Subcutaneous adipose tissue (tissue), 4 donors: ENCODE data around the gene OLFM1. TPM values are rescaled to one million over a fixed set of nuclear protein-coding genes. Genes with fewer than 3 reads are reported as not detected.

Source experiments
- total RNA-seq, 4 donors: library from RNA; depleted of rRNA; stranded (reverse); fragments of >200 nt; gene quantifications; one replicate each; pipeline ENCODE4 v1.1.0, GENCODE V29; 2016
- TF ChIP-seq, protein P1 (sequence below): fragments of 450-650 bp; IDR thresholded peaks from one replicate; pipeline ENCODE4 v1.5.1; 2016; ENCODE audit warnings: low read depth, mild to moderate bottlenecking, control low read depth, antibody characterized with exemption, moderate library complexity

OLFM1 gene
- total RNA-seq, 4 donors from 2014 or later = 10.9 to 25.6 (median 22.8) TPM

DNA sequence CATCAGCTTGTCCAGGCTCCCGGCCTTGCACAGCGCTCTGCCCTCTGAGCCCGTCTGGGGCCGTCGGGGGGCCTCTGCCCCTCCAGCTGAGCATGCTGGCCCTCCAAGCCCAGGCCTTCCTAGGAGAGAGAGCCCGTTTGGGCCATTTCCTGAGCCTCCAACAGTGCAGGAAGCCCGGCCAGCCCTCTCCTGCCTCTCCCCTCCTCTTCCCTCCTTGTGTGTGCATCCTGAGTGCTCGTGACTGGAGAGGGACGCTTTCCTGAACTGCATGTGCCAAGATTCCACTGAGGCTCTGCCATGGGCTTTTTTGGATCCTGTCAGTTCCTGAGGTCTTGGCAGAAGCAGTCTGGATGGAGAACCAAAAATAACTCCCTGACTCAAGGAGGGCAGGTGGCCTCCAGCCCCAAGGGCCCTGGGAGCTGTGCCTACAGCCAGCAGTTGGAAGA lies 15.6 kb downstream of the OLFM1 start:
- TF ChIP-seq, protein P1, sequence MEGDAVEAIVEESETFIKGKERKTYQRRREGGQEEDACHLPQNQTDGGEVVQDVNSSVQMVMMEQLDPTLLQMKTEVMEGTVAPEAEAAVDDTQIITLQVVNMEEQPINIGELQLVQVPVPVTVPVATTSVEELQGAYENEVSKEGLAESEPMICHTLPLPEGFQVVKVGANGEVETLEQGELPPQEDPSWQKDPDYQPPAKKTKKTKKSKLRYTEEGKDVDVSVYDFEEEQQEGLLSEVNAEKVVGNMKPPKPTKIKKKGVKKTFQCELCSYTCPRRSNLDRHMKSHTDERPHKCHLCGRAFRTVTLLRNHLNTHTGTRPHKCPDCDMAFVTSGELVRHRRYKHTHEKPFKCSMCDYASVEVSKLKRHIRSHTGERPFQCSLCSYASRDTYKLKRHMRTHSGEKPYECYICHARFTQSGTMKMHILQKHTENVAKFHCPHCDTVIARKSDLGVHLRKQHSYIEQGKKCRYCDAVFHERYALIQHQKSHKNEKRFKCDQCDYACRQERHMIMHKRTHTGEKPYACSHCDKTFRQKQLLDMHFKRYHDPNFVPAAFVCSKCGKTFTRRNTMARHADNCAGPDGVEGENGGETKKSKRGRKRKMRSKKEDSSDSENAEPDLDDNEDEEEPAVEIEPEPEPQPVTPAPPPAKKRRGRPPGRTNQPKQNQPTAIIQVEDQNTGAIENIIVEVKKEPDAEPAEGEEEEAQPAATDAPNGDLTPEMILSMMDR = no peak

DNA sequence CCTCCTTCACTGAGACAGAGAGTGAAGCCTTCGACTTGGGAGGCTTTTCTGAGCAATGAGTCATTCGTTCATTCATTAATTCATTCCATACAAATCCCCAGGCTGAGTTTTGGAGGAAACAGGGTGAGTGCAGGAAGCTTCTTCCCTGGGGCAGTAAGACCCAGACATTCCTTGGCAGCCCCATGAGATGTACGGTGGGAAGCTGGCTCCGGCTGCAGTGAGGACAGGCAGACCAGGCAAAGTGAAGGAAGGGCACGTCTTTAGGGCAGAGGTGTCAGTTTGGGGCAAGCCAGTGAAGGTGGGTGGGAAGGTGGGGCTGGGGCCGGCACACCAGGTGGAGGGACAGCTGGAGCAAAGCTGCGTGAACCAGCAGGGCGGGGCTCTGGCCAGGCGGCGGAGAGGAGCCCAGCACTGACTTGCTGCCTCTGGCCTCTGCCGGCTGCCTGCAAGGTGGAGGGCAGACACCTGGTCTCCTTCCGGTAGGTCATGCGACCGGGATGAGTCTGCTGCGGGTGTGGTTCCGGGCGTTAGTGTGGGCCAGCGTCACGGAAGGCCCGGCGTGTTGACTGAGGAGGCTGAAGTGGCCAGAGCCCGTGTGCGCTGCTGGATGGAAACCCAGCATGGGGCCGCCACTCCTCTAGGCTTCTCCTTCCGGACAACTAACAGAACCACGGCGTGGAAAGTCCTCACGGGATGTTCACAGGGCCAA lies 16.6 kb downstream of the OLFM1 start:
- TF ChIP-seq, protein P1 = no peak

DNA sequence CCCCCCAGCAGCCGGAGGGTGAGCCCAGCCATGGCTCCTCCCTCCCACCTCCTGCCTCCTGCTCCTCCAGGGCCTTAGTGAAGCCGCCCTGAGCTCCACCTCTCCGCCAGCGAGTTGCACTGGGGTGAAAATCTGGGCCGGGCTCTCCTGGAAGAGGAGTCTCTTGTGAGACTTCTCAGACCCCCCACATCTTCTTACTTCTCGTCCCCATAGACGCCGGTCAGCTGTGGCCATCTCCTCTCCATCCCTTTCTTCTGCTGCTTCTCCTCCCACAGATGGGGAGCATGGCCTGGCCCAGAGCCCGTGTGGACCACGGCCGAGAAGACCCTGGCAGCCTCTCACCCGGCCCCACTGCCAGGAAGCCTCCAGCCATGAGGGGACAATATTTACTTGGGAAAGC lies 17.3 kb downstream of the OLFM1 start:
- TF ChIP-seq, protein P1 = no peak

DNA sequence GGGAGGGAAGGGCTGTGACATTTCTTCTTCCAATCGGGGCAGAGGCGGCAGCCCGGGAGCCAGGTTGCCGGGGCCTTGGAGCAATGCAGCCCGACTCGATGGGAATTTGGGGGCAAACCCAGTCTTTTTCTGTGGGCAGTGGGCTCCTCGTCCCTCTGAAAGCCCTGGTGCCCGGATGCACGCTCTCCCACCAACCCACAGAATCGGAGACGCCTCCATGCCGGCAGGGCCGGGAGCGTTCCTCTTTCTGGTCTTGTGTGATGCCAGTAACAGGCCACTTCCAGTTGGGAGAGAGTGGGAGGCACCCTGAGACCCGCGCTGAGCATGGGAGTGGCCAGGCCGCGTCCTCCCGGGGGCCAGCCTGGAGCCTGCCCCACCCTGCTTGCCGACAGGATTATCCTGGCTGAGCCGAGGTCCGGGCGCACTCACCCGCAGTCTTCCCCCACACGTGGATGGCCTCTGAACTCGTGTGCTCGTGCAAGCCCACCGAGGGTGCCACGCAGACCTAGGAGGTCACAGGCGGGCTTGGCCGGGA lies 17.8 kb downstream of the OLFM1 start:
- TF ChIP-seq, protein P1 = no peak

DNA sequence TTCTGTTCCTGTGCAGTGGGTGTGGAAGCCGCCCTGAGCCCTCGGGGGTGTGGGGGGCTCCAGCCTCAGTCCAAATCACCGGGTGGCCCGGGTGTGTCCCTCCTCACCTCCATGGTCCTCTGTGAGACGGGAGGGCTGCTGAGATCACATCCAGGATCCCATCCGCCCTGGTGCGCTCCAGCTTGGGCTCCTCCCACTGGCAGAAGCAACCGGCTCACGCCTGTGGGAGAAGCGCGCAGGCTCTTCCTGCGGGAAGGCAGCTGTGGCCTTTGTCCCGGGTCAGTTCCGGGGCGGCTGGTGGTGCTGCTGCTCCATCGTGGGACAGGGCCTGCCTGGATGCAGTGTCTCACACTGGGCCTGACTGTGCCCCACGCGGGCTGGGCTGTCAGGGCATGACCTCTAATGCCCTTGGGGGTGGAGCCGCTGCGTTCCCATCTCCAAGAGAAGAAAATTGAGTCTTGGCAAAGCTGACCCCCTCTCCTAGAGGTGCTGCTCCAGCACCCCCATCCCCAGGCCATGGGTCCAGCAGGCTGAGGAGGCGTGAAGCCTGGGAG lies 18.5 kb downstream of the OLFM1 start:
- TF ChIP-seq, protein P1 = no peak

DNA sequence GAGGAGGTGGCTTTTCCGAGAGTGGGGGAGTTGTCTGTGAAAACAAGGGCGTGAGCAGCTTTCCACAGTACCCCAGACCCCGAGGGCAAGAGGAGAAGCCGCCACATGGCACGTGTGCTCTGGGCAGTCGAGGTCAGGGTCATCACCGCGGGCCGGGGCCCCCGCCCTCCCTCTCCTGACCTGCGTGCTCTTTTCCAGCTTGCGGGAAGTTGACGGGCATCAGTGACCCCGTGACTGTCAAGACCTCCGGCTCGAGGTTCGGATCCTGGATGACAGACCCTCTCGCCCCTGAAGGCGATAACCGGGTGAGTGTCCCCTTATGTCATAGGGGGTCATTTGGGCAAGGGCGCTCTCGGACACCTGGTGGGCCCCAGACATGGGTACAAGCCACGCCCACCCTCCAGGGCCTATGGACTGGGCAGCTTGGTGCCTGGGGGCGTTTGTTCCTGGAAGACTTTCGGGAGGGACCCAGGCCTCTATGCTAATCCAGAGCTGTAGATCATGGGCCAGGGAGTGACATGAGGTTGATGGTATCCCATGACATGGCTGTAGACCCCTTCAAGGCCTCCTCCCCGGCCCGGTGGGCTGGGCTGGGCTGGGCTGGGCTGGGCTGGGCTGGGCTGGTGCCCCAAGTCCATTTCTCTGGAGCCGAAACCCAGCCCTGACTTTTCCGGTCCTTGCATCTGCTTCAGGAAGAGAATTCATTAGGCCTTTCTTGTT lies 19.2 kb downstream of the OLFM1 start:
- TF ChIP-seq, protein P1 = no peak
